GM12878 (cell line): ENCODE measurements around the gene EMSY.

Source experiments
- CTCF ChIP-seq, 3 experiments: IDR thresholded peaks in 2 of 3; conservative IDR thresholded peaks in 1 of 3; 2 replicates each; pipeline ENCODE4 v1.5.1; 2011; ENCODE audit warnings: low read depth in 3 of 3, low read length in 3 of 3, mild to moderate bottlenecking in 3 of 3, control low read depth in 2 of 3, moderate library complexity in 2 of 3, inconsistent platforms in 1 of 3, mixed read lengths in 1 of 3; ENCODE audit not compliant: control insufficient read depth in 2 of 3, insufficient read depth in 1 of 3; ENCODE audit errors: extremely low read depth in 1 of 3
- TAF1 ChIP-seq: IDR thresholded peaks from 2 replicates; pipeline ENCODE4 v1.6.1; 2011; ENCODE audit warnings: mild to moderate bottlenecking, low read depth, low read length, borderline replicate concordance

DNA sequence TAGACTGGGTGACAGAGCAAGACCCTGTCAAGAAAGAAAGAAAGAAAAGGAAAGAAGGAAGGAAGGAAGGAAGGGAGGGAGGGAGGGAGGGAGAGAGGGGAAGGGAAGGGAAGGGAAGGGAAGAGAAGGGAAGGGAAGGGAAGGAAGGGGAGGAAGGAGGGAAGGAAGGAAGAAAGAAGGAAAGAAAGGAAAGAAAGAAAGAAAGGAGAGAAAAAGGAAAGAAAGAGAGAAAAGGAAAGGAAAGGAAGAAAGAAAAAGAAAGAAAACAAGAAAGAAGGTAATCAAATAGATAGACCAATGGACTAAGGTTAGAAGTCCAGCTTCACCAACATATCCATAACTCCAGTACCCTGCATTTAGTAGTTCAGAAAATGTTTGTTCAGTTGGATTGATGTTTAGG lies 18.2 kb upstream of the EMSY start:
- no peak for TF ChIP-seq TAF1
- no peak for TF ChIP-seq CTCF (IDR thresholded peaks at IDR 0.05 in 2 of 3, conservative IDR thresholded peaks at IDR 0.05 in 1 of 3; ENCODE audit: control insufficient read depth in 2 of 3, extremely low read depth in 1 of 3, insufficient read depth in 1 of 3, low read depth in 3 of 3, low read length in 3 of 3)
